C4-2B (cell line): ENCODE results near the gene MIPEP.

Experiments used
- ZFX ChIP-seq: fragments of 450-650 bp; IDR thresholded peaks from 2 replicates; pipeline ENCODE4 v1.6.1; 2017
- TF ChIP-seq, protein P1 (sequence below): fragments of 450-650 bp; conservative IDR thresholded peaks from 2 replicates; pipeline ENCODE4 v1.5.1; 2017; ENCODE audit warnings: mild to moderate bottlenecking

DNA sequence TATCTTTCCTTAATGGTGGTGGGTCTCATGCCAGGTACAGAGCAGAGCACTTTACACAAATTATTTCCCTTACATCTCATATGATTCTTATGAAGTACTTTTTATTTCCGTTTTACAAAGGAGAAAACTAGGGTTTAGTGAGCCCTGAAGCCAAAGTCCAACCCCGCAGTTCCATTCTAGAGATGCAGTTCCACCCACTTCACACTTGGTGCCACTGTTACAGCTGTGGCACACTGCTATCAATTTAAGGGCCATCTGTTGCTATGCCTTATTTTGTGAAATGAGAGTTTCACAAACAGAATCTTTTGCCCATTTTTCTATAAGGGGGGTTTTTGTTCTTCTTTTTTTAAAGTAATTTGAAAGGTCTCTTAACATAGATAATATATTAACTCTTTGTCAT lies 12.9 kb downstream of the MIPEP start:
- TF ChIP-seq, protein P1, sequence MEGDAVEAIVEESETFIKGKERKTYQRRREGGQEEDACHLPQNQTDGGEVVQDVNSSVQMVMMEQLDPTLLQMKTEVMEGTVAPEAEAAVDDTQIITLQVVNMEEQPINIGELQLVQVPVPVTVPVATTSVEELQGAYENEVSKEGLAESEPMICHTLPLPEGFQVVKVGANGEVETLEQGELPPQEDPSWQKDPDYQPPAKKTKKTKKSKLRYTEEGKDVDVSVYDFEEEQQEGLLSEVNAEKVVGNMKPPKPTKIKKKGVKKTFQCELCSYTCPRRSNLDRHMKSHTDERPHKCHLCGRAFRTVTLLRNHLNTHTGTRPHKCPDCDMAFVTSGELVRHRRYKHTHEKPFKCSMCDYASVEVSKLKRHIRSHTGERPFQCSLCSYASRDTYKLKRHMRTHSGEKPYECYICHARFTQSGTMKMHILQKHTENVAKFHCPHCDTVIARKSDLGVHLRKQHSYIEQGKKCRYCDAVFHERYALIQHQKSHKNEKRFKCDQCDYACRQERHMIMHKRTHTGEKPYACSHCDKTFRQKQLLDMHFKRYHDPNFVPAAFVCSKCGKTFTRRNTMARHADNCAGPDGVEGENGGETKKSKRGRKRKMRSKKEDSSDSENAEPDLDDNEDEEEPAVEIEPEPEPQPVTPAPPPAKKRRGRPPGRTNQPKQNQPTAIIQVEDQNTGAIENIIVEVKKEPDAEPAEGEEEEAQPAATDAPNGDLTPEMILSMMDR = peak; percentile 82
- no peak for TF ChIP-seq ZFX
